Cardiac fibroblast (primary cell): ENCODE results near the gene PRTG.
"Not testable (repeated sequence)": the region's sequence is repeated elsewhere in the genome, so short reads cannot be mapped to it uniquely, and the experiment has no call there.

ENCODE experiments used
- DNase-seq, 2 donors: peaks; one replicate each; pipeline versions ENCODE4 v3.0.0 to v3.0.0-alpha.2; 2010; ENCODE audit warnings: low read depth in 2 of 2
- H3K4me3 ChIP-seq, 2 donors: replicated peaks in 1 of 2; 1 replicate in 1 of 2; 2 replicates in 1 of 2; pipeline ENCODE4 v1.5.1; 2011; ENCODE audit warnings: low read depth in 2 of 2, low read length in 2 of 2, mild to moderate bottlenecking in 2 of 2, moderate library complexity in 1 of 2
- TF ChIP-seq, protein P1 (sequence below): IDR thresholded peaks from one replicate; pipeline ENCODE4 v1.5.1; 2011; ENCODE audit warnings: low read depth, mild to moderate bottlenecking, low read length, inconsistent platforms

PRTG gene

DNA sequence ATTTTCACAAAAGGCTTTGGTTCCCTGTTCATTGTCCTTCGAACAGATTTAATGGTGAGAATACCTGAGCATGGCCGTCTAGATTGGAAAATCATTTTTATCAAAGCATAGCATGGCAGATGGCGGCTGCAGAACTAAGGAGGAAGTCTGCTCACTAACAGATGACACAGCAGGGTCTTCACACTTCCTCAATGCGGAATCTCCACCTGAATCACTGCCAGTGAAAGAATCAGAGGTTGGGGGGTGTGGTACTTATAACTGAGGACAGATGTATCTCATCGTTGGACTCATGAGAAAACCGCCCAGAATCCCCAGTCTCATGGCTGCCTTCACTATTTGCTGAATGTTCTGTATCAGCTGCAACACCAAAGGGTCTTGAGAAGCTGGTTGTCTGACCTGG, 123.2 kb downstream of the PRTG start:
- TF ChIP-seq, protein P1, sequence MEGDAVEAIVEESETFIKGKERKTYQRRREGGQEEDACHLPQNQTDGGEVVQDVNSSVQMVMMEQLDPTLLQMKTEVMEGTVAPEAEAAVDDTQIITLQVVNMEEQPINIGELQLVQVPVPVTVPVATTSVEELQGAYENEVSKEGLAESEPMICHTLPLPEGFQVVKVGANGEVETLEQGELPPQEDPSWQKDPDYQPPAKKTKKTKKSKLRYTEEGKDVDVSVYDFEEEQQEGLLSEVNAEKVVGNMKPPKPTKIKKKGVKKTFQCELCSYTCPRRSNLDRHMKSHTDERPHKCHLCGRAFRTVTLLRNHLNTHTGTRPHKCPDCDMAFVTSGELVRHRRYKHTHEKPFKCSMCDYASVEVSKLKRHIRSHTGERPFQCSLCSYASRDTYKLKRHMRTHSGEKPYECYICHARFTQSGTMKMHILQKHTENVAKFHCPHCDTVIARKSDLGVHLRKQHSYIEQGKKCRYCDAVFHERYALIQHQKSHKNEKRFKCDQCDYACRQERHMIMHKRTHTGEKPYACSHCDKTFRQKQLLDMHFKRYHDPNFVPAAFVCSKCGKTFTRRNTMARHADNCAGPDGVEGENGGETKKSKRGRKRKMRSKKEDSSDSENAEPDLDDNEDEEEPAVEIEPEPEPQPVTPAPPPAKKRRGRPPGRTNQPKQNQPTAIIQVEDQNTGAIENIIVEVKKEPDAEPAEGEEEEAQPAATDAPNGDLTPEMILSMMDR: no peak
- H3K4me3 ChIP-seq: no peak overlapping the region
- DNase-seq: no peak

DNA sequence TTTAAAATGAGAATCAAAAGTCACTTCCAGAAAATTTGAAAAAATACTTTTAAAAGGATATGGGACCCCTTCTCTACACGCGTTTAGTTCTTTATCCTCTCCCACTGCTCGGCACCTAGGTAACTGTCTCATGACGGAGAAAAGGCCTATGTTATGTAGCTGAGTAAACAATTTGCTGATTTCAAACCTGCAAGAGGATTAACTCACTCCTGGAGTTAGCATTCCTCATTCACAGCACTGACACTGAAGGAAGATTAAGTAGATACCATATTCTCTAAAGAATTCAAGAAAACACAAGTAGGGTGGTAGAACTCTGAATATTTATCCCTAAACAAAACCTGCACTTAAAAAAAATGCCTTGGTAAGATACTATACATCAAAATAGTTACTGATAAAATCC, 124.6 kb downstream of the PRTG start:
- no peak for DNase-seq
- H3K4me3 ChIP-seq: no peak overlapping the region
- TF ChIP-seq, protein P1: no peak

DNA sequence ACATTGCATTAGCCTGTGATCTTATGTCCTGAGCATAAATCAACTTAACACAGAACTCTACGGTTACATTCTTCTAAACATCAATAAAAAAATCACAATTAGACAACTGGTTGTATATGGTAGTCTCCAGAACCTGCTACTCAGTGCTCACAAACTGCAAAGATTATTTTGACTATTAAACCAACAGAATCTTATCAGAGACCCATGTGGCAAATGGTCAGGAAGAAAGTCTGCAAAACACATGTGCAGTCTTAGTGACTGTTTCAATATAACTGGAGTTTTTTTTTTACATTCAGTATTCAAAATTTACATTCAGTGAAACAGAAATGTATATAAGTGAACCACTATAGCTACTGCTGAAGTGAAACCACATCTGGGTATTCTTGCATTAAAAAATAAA, 127.5 kb downstream of the PRTG start:
- DNase-seq: no peak
- no peak overlapping the region for H3K4me3 ChIP-seq
- TF ChIP-seq, protein P1: no peak

DNA sequence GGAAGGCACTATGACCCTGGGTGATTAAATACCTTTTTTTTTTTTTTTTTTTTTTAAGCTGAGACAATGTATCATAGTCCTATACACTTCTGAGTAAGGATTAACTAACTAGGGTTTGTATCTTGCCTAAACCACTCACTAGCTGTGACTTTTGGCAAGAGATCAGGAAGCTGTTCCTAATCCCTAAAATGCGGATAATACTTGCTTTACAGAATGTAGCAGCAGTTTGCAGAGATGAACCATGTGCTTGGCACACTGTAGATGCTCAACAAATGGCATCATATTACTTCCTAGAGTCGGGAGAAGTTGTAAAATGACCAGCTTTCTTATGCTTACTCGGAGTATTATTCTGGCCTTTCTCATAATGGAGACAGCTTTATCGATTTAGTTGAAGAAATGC, 129.2 kb downstream of the PRTG start:
- H3K4me3 ChIP-seq: no peak overlapping the region
- TF ChIP-seq, protein P1: no peak
- DNase-seq: no peak

DNA sequence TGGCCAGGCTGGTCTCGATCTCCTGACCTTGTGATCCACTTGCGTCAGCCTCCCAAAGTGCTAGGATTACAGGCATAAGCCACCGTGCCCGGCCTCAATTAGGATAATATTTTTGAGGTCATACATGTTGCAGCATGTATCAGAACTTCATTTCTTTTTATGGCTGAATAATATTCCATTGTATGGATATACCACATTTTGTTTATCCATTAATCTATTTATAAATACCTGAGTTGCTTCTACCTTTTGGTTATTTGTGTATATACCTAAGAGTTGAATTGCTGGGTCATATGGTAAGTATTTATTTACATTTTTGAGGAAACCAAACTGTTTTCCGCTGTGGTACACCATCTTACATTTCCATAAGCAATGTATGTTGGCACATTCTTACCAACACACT, 136.7 kb downstream of the PRTG start:
- TF ChIP-seq, protein P1: no peak
- H3K4me3 ChIP-seq: no peak overlapping the region
- no peak for DNase-seq

DNA sequence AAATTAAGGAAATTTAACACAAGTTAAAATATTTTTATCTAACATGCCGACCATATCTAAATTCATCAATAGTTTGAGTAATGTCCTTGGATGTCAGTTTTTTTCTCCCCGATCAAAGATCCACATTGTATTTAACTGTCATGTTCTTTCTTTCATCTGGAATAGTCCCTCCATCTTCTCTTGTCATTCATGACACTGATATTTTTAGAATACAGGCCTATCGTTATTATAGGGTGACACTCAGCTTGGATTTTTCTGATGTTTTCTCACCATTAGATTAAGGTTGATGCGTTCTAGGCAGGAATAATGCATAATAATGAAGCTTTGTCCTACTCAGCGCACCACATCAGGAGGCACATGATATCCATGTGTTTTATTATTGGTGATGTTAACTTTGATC, 141.6 kb downstream of the PRTG start:
- DNase-seq: no peak
- TF ChIP-seq, protein P1: no peak
- no peak overlapping the region for H3K4me3 ChIP-seq

DNA sequence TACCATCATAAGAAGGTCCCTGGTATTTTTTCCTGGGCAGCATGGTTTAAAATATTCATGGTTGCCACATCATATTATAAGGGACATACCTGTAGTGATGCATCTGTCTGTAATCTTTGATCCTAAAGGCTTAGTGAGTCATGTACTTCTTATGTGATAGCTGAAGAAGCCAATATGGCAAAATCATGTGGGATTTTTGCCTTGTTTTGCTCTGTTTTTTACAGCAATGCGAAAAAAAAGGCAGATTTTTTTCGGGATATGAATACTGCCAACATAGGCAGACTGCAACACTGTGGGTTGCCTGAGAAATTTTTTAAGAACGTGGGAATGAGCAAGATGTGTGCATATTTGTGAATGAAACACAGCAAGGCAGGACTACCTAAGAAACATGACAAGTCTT, 143.5 kb downstream of the PRTG start:
- no peak overlapping the region for H3K4me3 ChIP-seq
- DNase-seq: no peak
- TF ChIP-seq, protein P1: no peak

DNA sequence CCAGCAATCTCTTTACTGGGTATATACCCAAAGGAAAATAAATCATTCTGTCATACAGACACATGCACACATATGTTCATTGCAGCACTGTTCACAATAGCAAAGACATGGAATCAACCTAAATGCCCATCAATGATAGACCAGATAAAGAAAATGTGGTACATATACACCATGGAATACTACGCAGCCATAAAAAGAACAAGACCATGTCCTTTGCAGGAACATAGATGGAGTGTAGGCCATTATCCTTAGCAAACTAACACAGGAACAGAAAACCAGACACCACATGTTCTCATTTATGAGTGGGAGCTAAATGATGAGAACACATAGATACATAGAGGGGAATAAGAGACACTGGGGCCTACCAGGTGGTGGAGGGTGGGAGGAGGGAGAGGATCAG, 149.9 kb downstream of the PRTG start:
- not testable (repeated sequence) for H3K4me3 ChIP-seq, DNase-seq
